IPS-NIHi7 (cell line): Measurements from ENCODE around the gene STUM.

Experiments
- DNase-seq: peaks from one replicate; pipeline ENCODE4 v3.0.0; 2012; ENCODE audit warnings: mixed read lengths; ENCODE audit errors: extremely low spot score

The STUM gene

GRCh38 chr1:226639631-226640061, 91.1 kb downstream of the STUM start:
- DNase-seq, result no peak

GRCh38 chr1:226640321-226641136, 92.0 kb downstream of the STUM start:
- DNase-seq, result no peak

DNA sequence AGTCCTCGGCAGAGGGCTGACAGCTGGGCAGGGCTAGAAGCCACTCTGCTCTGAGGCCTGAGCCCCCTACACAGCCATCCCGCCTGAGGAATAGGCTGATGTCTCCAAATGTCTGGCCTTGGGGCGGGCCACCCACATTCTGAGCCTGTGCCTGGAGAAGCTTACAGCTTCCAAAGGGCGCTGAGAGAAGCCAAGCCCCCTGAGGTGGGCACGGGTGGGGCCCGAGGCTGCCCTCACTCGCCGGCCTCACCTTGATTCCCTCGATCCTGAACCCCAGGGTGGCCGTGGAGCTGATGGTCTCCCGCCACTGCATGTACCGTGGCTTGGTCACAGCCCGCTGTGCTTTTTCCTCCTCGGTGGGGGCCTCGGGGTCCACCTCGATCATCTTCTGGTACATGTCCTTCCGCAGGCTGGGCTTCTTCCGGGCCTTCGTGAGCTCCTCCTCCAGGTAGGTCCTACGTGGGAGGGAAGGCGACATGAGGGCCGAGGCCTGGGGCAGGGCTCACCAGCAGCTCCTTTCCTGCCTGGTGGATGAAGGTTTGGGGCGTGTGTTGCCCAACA, 93.2 kb downstream of the STUM start:
- DNase-seq, result no peak

- DNase-seq, result no peak
Measured at GRCh38 chr1:226642421-226642820, 93.9 kb downstream of the STUM start.

DNA sequence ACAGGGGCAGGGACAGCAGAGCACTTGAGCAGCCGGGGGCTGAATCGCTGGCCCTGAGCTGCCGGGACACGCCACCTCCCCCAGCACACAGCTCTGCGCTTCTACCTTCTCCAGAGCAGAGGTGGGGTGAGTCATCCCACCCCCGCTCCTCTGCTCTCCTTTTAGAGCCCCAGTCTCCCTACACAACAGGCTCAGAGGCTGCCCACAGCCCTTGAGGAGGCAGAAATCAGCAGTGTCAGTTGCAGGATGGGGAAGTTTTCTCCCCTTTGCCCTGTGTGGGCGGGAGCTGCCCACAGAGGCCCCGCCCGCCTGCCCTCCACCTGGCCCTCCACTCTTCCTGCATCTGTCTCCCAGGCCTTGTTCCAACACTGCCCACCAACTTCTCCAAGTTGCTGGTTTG, 94.6 kb downstream of the STUM start:
- peak; percentile 69 for DNase-seq

GRCh38 chr1:226643611-226644540, 95.3 kb downstream of the STUM start:
- no peak for DNase-seq

DNA sequence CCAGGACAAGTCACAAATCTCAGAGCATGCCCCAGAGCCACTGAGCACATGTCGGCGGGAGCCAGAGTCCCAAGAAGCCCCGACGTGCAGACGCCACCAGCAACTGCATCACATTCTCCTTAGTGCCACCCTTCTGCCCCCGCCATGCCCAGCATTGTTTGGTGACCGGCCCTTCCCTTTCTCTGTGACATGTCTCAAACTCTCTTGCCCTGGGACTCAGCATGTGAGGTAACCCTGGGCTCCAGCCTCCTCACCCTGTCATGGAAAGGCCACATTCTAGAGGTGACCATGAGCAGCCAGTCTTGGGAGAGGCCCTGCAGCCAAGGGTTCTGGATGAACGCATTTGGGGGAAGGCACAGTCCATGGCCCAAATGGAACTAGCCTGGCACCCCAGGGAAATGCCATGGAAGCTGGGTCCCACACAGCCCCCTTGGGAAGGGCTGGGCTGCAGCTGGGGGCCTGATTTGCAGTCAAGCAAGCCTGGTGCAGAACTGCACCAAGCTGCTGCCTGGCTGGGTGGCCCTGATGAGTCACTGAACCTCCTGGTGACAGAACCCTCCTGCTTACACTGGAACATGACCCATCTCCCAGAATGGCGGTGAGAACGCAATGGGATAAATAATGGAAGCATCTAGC, 96.1 kb downstream of the STUM start:
- DNase-seq, result no peak

DNA sequence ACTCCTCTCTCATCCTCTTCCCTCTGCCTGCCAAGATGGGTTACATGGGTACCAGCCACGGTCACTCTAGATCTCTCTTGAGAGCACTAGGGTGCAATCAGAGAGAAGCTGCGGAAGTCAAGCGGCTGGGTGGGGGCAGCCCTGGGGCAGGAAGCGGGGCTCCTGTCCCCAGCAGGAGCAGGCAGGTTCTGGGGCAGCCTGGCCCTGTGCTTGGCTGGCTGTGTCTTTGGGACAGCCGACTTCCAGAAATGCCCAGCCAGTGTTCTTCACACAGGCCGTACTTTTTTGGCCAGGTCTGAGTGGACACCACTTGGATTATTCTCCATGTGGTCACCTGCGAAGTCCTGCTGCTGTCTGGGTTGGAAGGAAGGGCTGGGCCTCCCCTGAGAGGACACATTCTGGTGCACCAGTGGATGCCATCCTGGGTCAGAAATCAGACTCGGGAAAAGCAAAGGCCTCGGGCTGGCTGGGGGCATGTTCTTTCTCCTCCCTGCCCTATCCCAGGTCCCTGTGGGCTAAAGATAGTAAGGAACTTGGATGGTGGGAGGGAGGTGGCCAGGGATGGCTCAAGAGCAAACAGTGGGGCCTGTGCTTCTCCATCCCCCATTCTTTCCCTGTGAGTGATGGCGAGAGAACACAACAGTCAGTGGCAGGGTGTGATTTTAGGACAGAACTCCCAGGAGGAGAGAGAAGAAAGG, 96.9 kb downstream of the STUM start:
- DNase-seq, result no peak

GRCh38 chr1:226646026-226646869, 97.7 kb downstream of the STUM start:
- no peak for DNase-seq

GRCh38 chr1:226646870-226647449, 98.4 kb downstream of the STUM start:
- DNase-seq, result no peak

DNA sequence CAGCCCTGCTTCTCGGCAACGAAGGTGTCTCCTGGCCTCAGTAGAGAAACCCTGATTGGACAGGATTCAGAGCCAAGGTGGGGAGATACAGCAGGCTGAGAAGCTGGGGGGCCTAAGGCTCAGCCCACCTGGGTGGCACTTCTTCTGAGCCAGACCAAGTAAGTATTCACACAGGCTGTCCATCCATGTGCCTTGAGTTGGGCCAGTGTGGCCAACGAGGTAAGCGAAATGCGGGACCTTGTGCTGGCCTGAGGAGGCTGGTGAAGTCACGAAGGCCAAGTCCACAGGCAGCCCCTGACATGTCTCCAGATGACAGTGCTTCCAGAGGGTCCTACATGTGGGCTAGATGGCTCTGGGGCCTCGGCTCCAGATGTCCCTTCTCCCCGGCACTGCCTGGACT, 99.2 kb downstream of the STUM start:
- no peak for DNase-seq

DNA sequence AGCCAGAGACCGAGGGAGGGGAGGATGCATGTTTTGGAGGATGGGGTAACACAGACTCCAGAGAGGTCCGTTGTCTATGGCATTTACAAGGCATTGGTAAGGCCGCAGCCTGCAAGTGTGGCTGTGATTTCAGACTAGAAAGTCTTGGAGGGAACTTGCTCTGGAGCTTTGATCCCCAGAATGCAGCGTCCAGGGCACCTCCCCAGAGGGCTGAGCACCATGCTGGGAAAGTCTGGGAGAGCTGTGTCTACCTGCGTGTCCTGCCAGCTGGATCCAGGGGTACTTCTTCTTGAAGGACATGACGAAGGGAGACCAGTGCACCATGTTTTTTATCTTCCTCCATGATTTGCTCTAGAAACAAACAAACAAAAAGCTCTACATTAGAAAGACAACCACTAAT, 99.9 kb downstream of the STUM start:
- DNase-seq, result no peak

GRCh38 chr1:226649244-226649643, 100.7 kb downstream of the STUM start:
- DNase-seq, result no peak

DNA sequence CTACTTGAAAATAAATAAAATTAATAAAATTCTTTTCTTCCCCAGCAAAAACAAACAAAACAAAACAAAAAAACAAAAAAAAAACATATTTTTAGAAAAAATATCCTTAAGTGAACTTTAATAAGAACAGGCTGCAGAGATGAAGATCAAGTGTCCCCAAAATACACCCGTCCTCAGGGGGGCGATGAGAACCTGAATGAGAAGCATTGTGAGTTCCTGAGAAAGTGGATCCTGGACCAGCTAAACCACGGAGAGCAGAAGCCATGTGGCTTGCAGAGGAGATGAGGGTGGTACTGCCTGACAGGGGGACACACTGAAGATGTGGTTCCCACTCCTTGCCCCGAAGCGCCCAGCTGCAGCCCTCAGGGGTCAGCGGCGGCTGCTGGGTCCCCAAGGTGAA, 101.2 kb downstream of the STUM start:
- DNase-seq, result no peak

- DNase-seq, result no peak
Measured at GRCh38 chr1:226650236-226650841, 101.8 kb downstream of the STUM start.

- DNase-seq, result no peak
Measured at GRCh38 chr1:226651041-226651731, 102.6 kb downstream of the STUM start.

DNA sequence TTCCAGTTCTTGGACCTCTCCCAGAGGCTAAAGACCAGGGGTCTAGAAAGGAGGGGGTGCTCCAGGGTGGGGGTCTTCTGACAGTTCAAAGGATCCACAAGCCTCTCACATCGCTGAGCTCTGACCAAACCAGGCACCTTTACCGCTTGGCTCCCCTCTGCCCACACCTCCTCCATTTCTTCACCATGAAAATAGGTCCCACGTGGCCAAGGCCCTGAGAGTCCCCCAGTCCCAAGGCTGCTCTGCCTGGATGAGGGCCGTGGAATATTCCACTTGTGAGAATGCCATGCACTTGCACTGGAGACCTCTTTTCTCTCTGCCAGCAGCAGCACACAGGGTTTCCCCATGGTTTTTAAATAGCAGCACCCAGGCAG, 103.2 kb downstream of the STUM start:
- no peak for DNase-seq

DNA sequence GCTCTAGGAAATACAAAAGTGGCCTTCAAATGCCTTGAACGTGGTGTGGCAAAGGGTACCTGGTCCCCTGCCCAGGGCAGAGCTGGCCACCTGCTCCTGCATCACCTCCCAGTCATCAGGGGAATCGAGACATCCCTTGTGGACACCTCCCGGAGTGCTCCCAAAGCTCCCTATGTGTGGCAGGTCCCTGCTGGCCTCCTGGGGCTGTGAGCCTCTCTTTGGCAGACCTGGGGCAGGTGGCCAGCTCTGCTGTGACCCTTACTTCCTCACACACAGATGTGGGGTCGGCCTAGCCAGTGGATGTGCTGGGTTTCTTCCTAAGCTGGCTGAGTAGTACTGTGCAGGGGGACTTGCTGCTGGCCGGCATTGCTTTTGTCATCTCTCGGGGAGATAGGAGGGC, 104.0 kb downstream of the STUM start:
- no peak for DNase-seq

- no peak for DNase-seq
Measured at GRCh38 chr1:226653311-226653921, 104.9 kb downstream of the STUM start.
